A549 (cell line): Measurements from ENCODE around the gene PRLR.

Experiments used
- CEBPB ChIP-seq, 2 experiments: fragments of >200 bp in 1 of 2; sonication (Bioruptor Twin) in 1 of 2; formaldehyde crosslinking in 1 of 2; IDR thresholded peaks; 2 replicates each; pipeline ENCODE4 v1.6.1; 2012 to 2016
- CTCF ChIP-seq: fragments of >200 bp; sonication (Bioruptor Twin); formaldehyde crosslinking; IDR thresholded peaks from 3 replicates; pipeline ENCODE4 v1.5.1; 2016
- MAX ChIP-seq: IDR thresholded peaks from 2 replicates; pipeline ENCODE4 v1.6.1; 2012
- MAZ ChIP-seq: fragments of 150-350 bp; IDR thresholded peaks from 2 replicates; pipeline ENCODE4 v1.6.1; 2014; ENCODE audit warnings: antibody characterized with exemption, low read depth, low read length, borderline replicate concordance
- RARB ChIP-seq: fragments of 250-450 bp; sonication (Bioruptor Pico); IDR thresholded peaks from 2 replicates; pipeline ENCODE4 v1.8.0; 2021; ENCODE audit warnings: mild to moderate bottlenecking, moderate library complexity

DNA sequence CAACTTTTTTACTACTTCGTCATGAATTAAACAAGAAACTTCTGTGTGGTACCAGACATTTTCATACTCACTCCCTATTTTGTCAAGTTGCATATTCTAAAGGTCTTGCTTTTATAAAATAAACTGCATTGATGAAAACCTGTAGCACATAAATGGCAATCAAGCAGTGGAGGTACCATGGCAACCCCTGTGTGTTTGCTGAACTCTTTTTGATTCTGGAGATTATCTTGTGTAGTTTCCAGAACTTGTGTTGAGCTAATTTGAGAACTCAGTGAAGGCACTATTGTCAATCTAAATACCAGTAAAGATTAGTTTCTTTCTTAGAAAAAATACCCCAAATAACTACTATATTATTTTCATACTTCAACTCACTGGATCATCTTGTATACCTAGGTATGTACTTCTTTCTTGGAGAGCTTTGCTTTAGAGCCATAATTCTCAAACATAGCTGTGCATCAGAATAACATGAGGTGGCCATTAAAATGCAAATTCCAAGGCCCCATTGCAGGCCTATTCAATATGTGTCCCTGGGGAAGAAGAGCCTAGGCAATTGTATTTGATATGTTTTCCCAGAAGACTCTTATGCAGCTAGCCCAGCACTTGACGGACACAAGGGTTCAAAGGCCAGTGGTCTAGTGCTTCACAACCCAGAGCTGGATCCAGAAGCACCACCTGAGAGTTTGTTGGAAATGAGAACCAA lies 9.8 kb upstream of the PRLR start:
- no peak for TF ChIP-seq CTCF
- TF ChIP-seq MAZ: no peak
- no peak for TF ChIP-seq RARB
- no peak for TF ChIP-seq CEBPB (IDR thresholded peaks at IDR 0.05)
- no peak for TF ChIP-seq MAX
